ENCODE results near the gene EGFL8.
"Not testable (repeated sequence)": the region's sequence is repeated elsewhere in the genome, so short reads cannot be mapped to it uniquely, and the experiment has no call there.

EGFL8 gene

DNA sequence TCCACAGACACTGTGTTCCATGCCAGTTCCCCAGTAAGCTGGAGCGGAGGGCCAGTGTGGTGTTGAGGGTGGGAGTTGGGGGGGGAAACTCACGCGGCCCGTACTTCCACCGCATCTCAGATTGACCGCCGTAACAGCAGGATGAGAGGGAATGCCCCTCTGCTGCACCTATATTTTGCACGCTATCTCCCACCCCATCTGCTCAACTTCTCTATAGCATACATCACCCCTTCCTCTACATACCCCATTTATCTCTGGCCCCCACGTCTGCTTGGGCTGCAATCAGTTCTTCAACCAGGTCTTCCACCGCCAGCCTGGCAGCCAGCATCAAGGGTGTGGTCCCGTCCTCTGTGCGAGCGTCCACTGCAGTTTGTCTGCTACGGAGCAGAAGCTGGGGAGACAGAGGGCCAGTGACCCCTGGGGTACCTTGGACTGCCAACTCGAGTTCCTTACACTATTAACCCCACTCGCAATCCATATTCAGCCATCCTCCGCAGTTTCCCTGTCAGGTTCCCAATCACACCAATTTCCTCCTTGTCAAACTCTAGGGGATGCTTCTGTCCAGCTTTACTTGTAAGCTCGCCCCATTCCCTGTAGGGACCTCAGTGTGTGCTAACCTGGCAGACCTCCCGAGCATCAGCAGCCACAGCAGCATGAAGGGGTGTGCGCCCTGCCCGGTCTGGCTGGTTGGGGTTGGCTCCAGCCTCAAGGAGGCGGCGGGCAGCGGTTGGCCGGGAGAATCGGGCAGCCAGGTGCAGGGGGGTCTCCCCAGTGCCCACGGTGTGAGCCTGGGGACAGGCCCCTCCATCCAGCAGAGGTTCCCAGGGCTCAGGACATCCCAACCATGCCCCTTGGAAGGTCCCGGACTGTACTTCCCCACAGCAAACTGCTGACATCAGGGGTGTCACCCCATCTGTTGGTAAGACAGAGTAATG lies 32.6 kb downstream of the EGFL8 start:
- no peak for DNase-seq (ENCODE audit: low read depth)

- no peak for DNase-seq (ENCODE audit: low read depth)
Measured at GRCh38 chr6:32198345-32198696, 33.9 kb downstream of the EGFL8 start.

GRCh38 chr6:32198866-32199265 lies 34.5 kb downstream of the EGFL8 start:
- DNase-seq (ENCODE audit: low read depth), result no peak

- no peak for DNase-seq (ENCODE audit: low read depth)
Measured at GRCh38 chr6:32200711-32201475, 36.5 kb downstream of the EGFL8 start.

DNA sequence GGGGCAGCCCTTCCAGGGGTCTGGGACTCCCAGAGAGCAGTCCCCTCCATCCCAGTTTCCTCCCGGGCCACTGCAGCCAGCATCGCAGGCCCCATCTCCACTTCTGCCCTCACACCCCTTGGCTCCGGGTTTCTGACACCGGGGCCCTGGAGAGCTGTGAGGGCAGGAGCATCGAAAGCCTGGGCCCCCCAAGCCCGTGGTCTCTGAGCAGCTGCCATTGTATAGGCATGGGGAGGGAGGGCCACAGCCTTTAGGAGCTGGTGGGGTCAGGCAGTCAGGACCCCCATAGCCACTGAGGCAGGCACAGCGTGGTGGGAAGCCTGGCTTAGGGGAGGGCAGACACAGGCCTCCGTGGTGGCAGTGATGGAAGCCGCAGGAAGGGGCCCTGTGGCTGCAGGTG lies 37.8 kb downstream of the EGFL8 start:
- DNase-seq (ENCODE audit: low read depth), result no peak

- no peak for DNase-seq (ENCODE audit: low read depth)
Measured at GRCh38 chr6:32203426-32204267, 39.3 kb downstream of the EGFL8 start.

GRCh38 chr6:32204268-32204715 lies 39.9 kb downstream of the EGFL8 start:
- no peak for DNase-seq (ENCODE audit: low read depth)

DNA sequence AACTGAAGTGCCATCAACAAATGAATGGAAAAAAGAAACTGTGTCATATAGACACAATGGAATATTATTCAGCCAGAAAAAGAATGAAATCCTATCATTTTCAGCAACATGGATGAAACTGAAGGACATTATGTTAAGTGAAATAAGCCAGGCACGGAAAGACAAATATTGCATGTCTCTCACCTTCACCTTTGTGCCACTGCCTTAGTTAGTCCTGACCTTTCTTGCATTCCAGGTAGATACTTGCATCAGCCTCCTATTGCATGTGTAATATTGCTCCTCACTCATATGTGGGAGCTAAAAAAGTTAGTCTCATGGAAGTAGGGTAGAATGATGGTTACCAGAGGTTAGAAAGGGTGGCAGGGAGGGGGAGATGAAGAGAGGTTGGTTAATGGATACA lies 44.6 kb downstream of the EGFL8 start:
- DNase-seq (ENCODE audit: low read depth), result no peak

- DNase-seq (ENCODE audit: low read depth), result no peak
Measured at GRCh38 chr6:32210191-32210601, 45.8 kb downstream of the EGFL8 start.

- not testable (repeated sequence) for DNase-seq (ENCODE audit: low read depth)
Measured at GRCh38 chr6:32211432-32211831, 47.0 kb downstream of the EGFL8 start.

- no peak for DNase-seq (ENCODE audit: low read depth)
Measured at GRCh38 chr6:32212076-32212760, 47.8 kb downstream of the EGFL8 start.

DNA sequence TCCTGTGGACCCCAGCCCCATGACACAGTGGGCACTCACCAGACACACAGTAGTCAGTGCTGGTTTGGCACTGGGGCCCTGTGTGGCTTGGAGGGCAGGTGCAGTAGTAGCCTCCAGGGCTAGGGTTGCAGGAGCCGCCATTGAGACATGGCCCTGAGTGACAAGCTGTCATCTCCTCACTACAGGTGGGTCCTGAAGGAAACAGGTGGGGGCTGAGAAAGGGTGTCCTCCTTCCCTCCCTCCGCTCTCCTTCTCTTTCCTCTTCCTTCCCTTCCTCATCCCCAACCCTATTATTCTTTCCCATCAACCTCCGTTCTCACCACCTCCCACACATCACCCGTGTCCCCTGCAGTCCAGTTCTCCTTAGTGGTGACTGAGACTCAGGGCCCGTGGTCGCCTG lies 49.3 kb downstream of the EGFL8 start:
- DNase-seq (ENCODE audit: low read depth), result no peak

- no peak for DNase-seq (ENCODE audit: low read depth)
Measured at GRCh38 chr6:32214126-32214525, 49.7 kb downstream of the EGFL8 start.

GRCh38 chr6:32215617-32216016 lies 51.2 kb downstream of the EGFL8 start:
- no peak for DNase-seq (ENCODE audit: low read depth)

DNA sequence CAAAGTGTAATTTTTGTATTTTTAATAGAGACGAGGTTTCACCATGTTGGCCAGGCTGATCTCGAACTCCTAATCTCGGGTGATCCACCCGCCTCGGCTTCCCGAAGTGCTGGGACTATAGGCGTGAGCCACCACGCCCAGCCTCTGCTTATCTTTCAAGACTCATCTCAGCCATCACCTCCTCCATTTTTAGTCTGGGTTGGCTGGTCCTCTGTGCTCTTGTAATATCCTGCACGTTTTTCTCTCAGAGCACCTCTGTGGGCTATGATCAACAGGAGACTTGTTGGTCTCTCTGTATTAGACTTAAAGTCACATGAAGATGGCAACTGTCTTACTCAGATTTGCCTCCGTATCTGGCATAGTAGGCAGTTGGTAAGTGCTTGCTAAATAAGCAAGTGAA lies 51.9 kb downstream of the EGFL8 start:
- DNase-seq (ENCODE audit: low read depth), result no peak

DNA sequence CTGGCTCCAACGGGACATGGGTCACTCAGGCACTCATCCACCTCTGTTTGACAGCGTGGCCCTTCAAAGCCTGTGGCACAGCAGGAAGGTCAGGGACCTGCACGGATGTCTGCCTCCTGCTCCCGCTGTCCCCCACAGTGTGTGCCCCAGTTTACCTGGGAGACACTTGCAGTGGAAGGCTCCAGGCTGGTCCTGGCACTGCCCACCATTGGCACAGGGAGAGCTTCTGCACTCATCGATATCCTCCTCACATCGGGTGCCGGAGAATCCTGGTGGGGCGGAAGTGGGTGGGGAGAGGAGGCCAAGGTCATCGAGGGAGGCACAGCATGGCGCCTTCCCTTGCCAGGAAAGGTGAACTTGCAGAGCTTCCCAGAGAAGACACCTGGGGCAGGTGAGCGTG lies 52.6 kb downstream of the EGFL8 start:
- no peak for DNase-seq (ENCODE audit: low read depth)

All from T-helper 22 cell (primary cell).